ENCODE results near the gene HMGN3.

HMGN3 gene

DNA sequence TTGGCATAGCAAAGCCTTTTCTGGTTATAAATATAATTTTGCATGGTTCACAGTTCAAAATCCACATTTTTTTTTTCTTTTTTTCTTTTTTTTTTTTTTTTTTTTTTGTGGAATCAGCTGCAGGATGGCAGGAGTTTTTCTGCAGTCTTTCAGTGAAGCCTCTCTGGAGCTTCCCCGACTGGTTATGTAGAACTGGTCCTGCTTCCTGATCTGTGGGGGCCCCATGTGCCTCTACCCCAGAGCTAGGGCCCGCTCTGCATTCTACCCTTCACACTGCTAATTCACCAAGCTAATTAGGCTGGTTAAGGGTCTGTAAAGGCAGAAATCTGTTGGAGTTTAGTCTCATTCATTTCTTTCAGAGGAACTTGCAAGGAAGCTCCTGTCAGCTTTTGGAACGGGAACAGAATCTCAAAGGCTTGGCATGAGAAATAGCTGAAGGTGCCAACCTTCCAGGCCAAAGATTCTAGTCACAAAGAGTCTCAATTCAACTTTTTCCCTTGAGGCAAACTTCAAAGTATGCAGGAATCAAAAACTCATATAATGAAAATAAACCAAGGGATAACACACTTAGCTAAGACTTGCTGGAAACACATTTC lies 45.5 kb downstream of the HMGN3 start:
- no peak for DNase-seq
- intact Hi-C loops (cut with DNase I): no loop called here

DNA sequence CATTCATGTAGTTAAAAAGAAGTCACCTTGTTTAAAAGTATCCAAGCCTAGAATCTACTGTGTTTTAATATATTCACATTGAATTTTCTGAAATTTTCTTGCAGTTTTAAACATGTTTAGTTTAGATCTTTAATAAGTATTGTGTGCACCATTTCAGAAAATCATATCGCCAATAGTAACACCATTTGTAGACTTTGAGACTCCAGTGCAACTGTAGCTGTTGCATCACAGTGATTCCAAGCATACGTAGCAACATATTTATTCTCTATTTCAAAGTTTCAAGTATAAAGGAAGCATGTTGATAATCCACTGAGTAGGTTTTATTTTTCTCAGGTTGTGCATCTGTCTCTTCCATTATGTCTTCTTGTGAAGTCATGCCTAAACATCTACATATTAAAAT lies 46.4 kb downstream of the HMGN3 start:
- intact Hi-C loops (cut with DNase I): no loop called here
- DNase-seq: no peak

DNA sequence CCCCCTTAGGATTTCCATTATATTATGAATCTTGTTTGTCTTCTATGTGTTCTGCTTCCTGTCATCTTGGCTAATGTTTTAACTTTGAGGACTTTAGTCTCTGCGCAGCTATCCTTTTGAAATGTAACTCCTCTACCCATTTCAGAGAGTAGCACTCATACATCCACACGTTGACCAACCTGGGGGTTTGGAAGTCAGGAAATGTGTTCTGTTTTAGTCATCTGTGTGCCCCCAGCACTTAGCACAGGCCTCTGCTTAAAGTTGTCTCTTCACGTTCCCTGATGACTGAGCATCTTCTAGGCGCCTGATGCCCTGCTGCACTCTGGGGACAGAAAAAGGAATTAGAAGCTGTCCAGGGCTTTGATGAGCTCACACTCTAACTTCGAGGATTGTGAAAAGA lies 47.9 kb downstream of the HMGN3 start:
- intact Hi-C loops (cut with DNase I): no loop called here

DNA sequence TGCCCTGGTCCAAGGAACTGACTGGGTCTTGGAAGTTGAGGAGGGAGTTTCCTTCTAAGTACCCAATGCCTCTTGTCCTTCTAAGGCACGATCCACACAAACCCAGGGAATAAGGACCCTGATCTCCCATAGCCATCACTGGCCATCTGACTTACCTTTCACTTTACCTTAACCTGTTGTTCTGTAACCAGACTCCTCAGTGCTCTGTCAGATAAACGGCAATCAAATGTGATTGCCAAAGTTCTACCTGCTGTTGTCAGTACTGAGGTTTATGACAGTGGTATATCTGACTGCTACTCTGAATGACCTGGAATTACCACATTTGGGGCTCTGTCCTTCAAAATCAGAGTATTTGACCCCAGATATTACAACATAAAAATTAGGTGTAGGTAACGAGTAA lies 49.8 kb downstream of the HMGN3 start:
- DNase-seq: no peak
- intact Hi-C loops (cut with DNase I): no loop called here

More for the DNA sequence above, 47.9 kb downstream of the HMGN3 start:
- DNase-seq: no peak

DNA sequence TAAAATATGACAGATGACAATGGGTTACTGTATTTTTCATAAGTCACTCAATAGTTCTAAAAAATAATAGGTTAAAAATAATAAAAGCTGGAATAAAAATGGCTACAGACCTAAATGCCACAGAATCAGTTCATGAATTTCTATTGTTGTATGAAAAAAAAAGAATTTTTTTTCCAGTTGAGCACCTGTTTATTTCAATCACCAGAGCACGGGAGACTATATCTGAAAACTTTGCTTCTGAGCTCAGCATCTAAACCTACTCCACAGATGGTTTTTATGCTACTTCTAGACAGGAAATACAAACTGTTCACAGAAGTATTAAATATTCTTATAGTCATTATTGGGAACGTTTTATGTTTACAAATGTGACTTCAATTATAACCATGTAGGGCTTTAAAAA lies 50.4 kb downstream of the HMGN3 start:
- no peak for DNase-seq
- intact Hi-C loops (cut with DNase I): no loop called here

DNA sequence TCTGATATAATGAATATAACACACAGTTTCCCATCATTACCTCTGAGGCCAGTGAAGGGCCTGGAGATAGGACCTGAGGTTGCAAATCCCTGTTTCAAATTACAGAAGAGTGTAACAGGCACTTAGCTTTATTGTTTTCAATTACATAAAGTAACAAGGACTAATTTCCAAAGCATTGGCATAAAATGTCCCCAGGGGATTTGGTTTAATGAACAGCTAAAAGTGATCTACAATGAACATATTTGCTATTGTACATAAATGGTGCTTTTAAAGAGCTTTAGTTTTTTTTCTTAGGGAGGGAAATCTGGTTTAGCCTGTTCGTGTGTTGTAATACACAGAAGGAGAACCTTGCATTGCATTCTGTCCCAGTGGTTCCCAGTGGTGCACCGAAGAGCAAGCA lies 54.4 kb downstream of the HMGN3 start:
- intact Hi-C loops (cut with DNase I): no loop called here
- DNase-seq: no peak

DNA sequence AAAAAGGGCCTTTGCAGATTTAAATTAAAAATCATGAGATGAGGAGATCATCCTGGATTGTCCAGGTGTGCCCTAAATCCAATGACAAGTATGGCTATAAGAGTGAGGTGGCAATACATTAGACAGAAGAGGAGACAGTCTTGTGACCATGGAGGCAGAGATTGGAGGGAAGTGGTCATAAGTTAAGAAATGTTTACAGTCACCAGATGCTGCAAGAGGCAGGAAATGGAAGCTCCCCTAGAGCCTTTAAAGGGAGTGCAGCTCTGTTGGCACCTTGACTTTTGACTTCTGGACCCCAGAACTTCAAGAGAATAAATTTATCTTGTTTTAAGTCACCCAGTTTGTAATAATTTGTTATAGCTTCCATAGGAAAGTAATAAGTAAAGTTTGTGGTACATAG lies 61.1 kb downstream of the HMGN3 start:
- intact Hi-C loops (cut with DNase I): no loop called here
- DNase-seq: no peak

DNA sequence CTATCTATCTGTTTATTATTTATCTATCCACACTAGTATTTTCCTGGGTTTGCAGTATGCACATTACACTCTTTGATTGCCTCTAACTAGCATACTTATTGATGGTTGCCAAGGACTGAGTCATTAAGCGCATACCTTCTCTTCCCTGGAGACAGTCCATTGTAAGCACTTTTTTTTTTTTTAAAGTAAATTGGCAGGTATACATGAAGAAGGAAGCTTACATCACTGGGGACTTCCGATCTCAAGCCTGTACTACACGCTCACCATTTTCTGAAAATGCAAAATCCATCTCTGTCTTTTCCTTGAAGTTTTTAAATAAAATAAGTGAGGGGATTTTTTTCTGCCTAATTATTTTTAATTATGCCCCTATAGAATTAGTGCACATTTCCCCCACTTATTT lies 63.5 kb downstream of the HMGN3 start:
- intact Hi-C loops (cut with DNase I): no loop called here
- no peak for DNase-seq

DNA sequence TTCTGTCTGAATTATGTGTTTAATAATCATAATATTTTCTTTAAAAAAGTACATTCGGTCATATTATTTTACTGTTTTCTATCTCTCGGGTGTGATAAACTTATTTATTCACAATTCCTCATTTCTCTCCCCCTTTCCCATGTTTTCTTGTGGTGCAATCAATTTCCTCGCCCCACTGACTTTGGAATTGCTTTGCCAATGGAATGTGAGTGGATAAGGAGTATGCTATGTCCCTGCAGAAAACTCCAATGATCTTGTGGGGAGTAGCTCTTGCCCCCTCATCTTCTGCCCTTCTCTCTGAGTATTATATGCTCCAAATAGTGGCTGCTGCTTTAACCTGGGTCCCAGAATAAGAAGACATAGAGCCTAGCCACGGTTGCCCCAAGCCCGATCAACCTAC lies 64.1 kb downstream of the HMGN3 start:
- intact Hi-C loops (cut with DNase I): no loop called here
- DNase-seq: no peak

DNA sequence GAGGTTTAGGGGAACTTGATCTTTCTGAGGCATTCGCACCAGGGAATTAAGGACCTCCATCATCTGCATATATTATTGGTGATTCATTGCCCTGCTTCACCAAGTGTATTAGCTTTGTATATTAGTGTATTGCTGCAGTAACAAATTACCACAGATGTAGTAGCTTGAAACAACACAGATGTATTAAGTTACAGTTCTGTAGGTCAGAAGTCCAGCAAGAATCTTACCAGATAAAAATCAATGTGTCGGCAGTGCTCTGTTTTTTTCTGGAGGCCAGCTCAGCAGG lies 65.8 kb downstream of the HMGN3 start:
- intact Hi-C loops (cut with DNase I): no loop called here
- DNase-seq: no peak

DNA sequence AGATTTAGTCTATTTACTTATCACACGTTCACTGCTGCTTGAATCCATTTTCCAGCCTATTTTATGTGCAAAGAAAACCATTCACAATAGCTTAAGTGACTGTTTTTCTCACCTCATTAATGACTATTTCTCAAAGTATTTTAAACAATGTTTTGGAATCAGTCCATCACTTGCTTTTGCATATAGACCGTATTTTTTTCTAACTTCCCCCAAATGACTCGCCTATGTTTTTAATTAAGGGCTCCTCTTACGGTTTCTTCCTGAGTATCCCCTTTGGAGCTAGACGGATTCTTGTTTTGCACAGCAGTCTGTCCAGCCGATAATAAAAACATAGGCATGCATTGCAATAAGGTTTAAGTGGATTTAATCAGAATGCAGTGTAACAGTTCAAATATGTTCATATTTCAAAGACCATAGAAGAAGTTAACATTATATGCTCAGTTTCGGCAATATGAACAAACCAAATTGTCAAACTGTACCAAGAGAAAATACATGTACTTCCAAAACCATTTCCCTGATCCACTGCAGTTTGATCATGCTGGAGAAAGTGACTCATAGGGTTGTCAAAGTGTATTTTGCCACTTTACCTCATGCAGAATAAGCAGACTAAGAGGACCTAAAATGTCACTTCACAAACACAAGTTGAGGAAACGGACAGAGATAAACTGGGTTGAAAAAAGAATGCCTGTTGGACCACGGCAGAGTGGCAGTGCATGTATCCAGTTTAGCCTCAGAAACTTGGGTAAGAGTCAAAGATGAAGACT lies 66.4 kb downstream of the HMGN3 start:
- DNase-seq: no peak
- intact Hi-C loops (cut with DNase I): no loop called here

DNA sequence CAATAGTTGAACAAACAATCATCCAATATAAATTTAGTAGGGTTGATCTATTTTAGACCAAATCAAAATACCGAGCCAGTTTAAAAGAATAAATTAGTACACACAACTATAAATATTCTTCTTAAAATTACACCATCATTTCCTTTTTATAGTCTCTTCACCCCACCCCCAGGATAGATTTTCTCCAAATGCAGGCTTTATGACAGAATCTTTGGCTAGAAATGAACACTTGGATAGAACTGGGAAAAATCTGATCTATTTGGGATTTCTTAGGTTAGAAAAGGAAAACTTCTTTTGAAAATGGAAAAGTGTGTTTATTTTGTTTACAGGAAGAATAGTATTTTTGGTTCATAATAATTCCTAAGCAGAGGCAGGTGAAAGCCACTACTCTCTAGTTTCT lies 74.6 kb downstream of the HMGN3 start:
- intact Hi-C loops (cut with DNase I): no loop called here
- DNase-seq: no peak

DNA sequence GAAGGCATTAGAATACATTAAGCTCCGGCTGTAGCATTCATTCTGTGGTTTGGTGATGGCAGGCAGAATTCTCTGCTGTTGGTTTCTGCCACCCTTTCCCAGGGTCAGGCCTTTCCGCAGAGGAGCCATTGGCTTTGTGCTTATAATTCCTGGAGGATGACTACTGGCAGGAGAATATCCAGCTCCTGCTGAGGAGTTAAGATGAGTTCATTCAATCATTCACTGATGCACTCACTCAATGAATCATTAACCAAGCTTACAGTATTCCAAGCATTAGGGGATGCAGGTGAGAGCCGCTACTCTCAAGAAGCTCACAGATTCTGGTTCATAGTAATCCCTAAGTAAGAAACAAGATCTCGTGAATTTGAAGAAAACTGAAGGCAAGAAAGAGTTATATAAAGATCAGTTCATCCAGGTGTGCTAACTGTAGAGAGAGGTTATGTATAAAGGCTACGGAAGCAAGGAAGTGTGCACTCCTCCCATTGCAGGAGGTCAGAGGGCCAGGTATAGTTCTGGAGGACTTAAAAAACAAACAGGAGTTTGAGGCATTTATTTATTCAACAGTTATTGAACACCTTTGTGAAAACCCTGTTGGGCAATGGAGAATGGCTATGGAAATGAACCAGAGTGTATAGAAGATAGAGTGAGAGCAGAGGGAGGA lies 75.5 kb downstream of the HMGN3 start:
- intact Hi-C loops (cut with DNase I): no loop called here
- DNase-seq: no peak

DNA sequence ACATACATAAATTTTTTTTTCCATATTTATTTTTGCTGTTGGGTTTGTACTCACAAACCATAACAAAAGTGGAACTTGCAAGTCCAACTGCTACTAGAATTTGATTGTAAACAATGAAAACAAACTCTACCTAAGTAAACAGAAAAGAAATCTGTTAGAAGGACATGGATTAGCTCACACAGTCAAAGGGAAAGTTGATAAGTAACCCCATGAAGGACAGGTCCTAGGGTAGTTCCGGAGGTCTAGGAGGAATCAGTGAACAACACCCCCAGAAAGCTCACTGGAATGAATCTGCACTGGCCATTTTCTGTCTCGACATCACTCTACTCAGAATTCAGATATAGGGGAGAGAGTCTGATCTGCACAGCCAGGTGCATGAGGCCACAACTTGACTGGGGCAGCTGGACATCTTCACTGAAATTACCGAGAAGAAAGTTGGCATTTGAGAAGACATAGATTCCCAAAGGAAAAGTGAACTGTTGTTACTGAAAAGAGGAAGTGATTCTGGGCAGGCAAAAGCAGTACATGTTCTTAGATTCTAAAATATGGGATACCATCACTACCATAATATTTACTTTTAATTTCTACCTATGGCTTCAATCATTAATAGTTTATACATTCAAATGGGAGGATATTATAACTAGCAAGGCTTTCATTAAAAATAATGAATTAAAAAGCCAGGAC lies 76.4 kb downstream of the HMGN3 start:
- no peak for DNase-seq
- intact Hi-C loops (cut with DNase I): no loop called here

DNA sequence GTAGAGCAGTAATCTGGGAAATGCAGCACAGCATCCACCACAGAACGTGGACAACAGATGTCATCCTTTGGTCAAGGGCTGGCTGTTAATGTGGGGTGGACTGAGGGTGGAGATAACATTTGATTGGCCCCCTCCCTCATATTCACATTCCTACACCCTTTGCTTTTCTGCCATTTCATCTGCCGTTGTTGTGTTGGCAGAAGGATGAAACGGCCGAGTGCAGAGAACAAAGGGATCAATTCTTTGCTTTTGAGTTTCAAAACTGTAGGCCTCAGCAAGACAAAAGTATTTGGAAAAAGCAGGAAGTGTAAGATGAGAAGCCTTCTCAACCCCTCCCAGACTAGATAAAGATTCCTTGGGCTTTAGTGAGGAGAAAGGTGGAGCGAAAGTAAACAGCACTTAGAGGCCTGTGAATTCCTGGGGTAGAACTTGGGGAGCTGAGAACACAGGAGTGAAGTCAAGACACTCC lies 82.2 kb downstream of the HMGN3 start:
- intact Hi-C loops (cut with DNase I): no loop called here
- DNase-seq: no peak

Data from posterior cingulate gyrus (tissue), 11 donors.